Bronchus fibroblast of lung (primary cell): ENCODE results near the gene ZSCAN18. TPM values are rescaled to one million over a fixed set of nuclear protein-coding genes. Genes with fewer than 3 reads are reported as not detected.

Experiments used
- total RNA-seq: library from RNA; depleted of rRNA; stranded (reverse); fragments of >200 nt; gene quantifications from 2 replicates; pipeline ENCODE4 v1.2.3, GENCODE V29; 2015

ZSCAN18 gene, protein sequence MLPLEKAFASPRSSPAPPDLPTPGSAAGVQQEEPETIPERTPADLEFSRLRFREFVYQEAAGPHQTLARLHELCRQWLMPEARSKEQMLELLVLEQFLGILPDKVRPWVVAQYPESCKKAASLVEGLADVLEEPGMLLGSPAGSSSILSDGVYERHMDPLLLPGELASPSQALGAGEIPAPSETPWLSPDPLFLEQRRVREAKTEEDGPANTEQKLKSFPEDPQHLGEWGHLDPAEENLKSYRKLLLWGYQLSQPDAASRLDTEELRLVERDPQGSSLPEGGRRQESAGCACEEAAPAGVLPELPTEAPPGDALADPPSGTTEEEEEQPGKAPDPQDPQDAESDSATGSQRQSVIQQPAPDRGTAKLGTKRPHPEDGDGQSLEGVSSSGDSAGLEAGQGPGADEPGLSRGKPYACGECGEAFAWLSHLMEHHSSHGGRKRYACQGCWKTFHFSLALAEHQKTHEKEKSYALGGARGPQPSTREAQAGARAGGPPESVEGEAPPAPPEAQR
- total RNA-seq: 29.7 and 29.9 TPM in 2 replicates

DNA sequence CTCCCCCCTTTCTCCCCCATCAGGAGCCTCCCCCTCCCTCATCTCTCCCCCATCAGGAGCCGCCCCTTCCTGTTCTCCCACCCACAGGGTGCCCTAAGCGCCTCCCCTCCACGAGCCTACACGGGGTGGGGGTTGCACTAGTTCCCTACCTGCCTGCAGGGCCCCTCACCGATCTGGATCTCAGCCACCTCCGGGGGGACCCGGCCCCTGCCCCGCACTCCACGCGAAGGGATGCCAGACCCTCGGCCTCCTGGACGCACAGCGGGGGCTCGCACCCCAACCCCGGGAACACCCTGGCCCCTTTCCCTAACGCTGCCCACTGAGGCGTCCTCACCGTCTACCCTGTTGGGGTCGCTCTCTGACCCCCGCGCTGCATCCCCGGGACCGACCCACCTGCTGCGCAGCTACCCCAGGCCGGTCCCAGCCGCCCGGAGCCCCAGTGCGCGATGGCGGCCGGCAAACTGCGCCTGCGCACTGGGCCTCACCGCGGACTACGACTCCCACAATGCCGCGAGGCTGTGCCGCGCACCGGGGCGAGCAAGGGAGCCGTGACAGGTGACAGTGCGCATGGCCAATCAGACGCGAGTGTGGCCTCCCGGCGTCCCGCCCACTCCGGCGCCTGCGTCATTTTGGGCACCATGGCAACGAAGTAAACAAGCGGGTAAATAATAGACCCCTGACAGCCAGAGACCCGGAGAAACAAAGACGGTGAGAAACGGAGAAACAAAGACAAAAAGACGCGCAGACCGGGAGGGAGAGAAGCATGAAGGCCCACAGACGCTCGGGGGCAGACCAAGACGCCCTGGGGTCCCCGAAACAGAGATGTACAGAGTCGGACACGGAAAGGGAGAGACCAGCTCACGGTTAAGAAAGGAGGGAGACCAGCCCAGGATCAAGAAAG, at the start of gene ZSCAN18:
Gene ZSCAN18 (minus strand): TSS at position 451 of the 901 bp plus-strand sequence. CDS start 7,964 bp downstream, outside the sequence.

DNA sequence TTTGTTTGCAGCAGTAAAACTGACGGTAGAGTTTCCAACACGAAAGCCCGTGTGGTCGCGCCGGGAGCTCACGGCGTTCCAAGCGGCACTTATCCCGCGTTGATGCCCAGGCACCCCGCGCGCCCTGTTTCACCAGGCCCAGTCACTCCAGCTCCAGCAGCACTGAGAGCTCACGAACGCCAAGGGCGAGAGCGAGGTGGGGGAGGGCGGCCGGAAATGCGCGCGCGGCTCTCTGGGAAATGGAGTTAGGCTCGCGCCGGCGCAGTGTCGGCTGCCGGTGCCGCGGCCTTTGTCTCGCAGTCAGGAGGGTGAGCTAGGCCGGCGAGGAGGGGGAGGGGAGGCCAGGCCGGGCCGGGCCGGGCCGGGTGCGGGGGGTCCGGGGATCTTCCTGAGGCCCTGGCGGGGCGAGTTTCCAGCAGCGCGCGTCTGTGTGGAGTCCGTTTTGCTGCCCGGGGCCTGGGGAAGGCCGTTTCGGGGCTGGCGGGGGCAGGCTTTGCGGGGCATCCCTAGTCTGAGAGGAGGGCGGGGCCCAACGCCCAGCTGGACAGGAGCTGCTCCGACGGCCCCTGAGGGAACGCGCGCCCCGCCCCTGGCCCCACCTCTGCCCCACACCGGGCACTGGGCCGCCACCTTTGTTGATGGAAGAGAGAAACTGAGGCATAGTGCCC, 38.9 kb downstream of the ZSCAN18 start, which contains the start of gene ZNF135:
Gene ZNF135 (plus strand): TSS at position 280 of the 668 bp plus-strand sequence. CDS start 721 bp downstream, outside the sequence.

Other genes starting within 250 kb of the ZSCAN18 start
- 8.5 and 13.4 TPM in 2 replicates for gene ZNF587, start 248.4 kb downstream of the ZSCAN18 start, total RNA-seq
- gene ZNF814, start 209.2 kb downstream of the ZSCAN18 start, total RNA-seq: 4.5 and 4.9 TPM in 2 replicates
- 4.5 and 8.6 TPM in 2 replicates for gene ZNF417, start 181.6 kb downstream of the ZSCAN18 start, total RNA-seq
- 1.2 and 1.3 TPM in 2 replicates for gene ZNF418, start 162.8 kb downstream of the ZSCAN18 start, total RNA-seq
- 1.9 and 2.4 TPM in 2 replicates for gene ZNF256, start 150.5 kb downstream of the ZSCAN18 start, total RNA-seq
- gene C19orf18, start 123.7 kb downstream of the ZSCAN18 start, total RNA-seq: not detected in 2 replicates
- gene ZNF606, start 95.4 kb downstream of the ZSCAN18 start, total RNA-seq: 7.4 TPM in 2 replicates
- gene ZSCAN1, start 64.2 kb downstream of the ZSCAN18 start, total RNA-seq: not detected in 2 replicates
- 2.0 and 2.8 TPM in 2 replicates for gene ZNF135, start 38.9 kb downstream of the ZSCAN18 start, total RNA-seq
- gene ZNF329, start 52.6 kb upstream of the ZSCAN18 start, total RNA-seq: 5.7 and 5.9 TPM in 2 replicates
- 14.6 and 16.8 TPM in 2 replicates for gene ZNF274, start 84.8 kb upstream of the ZSCAN18 start, total RNA-seq
- gene ZNF544, start 130.7 kb upstream of the ZSCAN18 start, total RNA-seq: 37.2 and 43.0 TPM in 2 replicates
- gene ZNF8, start 180.7 kb upstream of the ZSCAN18 start, total RNA-seq: 3.7 and 4.2 TPM in 2 replicates
- 52.1 and 56.0 TPM in 2 replicates for gene ERVK3-1, start 207.1 kb upstream of the ZSCAN18 start, total RNA-seq
- 1.6 and 1.8 TPM in 2 replicates for gene ZSCAN22, start 228.8 kb upstream of the ZSCAN18 start, total RNA-seq